DMS114 treated with DMSO at 0.1 percent for 48 hours (cell line): ENCODE results near the gene CAST.
"Not testable (repeated sequence)": the region's sequence is repeated elsewhere in the genome, so short reads cannot be mapped to it uniquely, and the experiment has no call there.

Experiments used
- DNase-seq: peaks from one replicate; lab custom pipeline; 2025; ENCODE audit not compliant: unreplicated experiment; lab: John Stamatoyannopoulos, UW

CAST gene

DNA sequence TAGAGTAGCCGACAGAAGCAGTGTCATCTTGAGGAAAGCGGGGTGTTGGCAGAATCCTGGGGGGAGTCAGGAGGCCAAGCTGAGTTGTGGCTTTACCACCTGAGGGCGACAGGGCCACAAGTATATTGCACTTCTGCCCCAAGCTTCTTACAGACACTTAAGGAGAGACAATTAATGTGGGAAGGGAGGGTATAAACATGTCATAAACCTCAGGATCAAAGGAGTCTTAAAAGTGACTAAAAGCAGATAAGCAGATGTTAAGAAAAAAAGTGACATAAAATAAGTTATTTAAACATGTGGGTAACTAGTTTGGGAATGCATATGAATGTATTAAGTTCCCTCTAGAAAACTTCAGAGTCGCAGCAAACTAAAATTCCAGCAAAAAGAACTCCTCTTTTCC, 81.6 kb downstream of the CAST start:
- DNase-seq, result no peak

DNA sequence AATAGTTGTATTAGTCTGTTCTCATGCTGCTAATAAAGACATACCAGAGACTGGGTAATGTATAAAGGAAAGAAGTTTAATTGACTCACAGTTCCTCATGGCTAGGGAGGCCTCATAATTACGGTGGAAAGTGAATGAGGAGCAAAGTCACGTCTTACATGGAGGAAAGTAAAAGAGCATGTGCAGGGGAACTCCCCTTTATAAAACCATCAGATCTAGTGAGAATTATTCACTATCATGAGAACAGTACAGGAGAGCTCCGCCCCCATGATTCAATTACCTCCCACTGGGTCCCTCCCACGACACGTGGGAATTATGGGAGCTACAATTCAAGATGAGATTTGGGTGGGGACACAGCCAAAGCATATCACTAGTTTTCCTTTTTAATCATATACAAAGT, 82.0 kb downstream of the CAST start:
- DNase-seq, result not testable (repeated sequence)

DNA sequence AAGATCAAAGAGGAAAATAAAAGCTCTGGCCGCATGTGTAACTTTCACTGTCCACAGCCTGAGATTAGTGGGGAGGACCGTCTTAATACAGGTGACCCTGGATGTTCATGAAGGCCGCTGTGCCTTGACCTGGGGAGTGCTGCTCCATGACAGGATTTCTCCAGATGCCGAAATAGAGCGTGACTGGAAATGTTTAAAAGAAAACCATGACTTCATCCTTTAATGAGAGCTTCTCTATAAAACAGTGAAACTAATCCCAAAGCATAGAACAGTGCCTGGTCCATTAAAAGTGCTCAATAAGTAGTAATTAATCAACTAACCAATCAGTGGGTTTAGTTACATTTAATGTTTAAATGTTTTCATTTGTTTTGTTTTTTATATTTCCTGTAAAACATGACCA, 82.8 kb downstream of the CAST start:
- DNase-seq, result no peak

DNA sequence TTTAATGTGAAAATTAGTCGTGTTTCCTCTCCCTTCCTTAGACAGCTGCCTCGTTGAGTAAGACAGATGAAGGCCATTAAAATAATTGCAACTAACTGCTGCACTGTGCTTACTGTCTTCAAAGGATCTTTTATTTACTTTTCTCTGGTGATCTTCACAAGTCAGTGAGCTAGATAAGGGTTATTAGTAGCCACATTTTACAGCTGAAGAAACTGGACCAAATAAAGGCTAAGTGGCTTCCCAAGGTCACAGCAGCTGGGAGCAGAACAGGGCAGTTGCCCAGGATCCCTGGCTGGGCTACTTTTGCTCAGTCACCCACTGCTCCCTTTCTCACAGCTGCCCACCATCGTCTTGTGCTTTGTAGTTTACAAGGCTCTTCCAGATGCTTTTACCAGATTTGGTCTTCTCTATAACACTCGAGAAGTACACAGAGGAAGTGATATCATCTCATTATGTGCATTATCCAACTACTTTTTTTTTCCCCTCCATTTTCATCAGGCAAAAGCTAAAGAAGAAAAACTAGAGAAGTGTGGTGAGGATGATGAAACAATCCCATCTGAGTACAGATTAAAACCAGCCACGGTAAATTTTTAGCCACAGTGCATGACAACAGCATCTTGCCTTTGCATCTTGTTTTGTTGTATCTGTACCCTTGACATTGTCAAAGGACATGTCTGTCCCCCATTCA, 83.8 kb downstream of the CAST start:
- no peak for DNase-seq

DNA sequence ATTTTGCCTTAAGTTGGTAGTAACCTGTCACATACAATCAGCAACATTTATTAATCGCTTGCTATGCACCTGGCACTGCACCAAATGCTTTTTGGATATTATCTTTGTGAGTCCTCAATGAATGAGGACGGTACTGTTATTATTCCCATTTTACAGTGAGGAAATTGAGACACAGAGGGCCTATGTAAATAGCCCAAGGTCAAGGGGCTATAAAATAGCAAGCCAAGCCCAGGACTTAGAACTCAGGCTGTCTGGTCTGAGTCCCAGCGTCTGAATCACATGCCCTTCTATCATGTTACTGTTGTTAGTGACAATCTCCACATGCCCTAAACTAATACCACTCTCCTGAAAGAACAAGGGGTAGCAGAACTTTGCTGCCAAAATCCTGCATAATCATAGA, 85.5 kb downstream of the CAST start:
- no peak for DNase-seq

DNA sequence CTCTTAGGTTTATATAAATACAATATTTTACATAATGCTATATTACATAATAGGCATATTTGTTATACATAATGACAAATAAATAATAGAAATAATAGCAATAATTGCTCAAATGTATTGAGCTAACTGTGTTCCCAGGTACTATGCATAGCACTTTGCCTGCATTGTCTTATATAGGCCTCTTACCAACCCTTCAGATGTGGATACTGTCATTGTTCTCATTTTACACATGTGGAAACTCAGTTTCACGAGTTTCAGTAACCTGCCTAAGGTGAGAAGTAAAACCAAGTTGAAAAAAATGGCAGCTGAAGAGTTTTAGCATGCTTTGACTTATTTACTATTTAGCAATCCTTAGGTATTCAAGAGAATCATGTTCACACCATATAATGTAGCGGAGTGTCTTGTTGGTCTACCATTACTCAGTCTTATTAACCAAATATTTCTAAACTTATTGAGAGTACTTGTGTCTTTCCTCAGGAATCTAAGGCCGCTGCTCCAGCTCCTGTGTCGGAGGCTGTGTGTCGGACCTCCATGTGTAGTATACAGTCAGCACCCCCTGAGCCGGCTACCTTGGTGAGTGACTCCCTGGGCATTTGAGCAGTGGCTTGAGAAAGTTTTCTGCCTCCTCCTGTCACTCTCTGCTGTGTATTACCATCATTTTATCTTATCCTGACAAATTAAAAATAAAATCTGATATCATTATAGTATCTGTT, 88.1 kb downstream of the CAST start:
- DNase-seq, result no peak

DNA sequence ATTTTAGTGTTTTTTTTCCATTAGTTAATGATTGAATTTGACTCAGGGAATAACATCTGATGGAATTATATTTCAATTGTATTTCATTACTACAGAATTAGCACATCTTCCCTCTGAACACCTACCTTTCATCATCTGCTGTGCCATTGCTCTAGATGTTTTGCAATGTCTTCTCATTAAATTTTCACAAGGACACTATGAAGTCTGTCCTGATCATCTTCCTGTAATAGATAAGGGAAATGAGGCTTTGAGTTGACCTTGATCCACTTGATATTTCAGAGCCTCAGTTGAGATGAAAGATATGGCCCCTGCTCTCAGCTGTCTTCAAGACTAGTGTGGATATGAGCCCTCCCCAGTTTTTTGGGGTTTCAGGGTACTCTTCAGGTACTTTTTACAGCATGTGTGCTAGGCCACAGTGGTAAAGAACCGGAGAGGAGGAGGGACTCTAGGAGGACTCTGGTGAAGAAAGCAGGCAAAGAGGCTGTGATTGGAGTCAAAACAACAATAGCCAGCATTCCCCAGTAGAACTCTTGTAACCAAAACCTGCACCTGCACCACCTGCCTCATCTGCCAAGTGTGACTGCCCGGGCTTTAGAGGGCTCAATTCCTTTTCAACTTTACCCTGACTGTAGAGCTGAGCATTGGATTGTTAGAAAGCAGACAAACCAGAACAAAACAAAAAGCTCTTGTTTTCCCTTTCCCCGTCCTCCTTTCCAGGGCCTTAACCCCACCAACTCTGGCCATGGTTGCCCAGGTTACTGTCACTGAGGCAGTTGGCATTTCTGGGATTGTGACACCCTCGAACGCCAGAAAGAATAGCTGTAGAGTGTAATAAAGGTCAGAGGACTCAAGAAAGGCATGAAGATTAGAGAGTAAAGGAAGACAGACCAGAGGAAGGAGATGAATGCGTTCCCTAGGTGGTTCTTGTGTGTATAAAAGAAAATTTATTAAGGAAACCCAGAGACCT, 89.3 kb downstream of the CAST start:
- no peak for DNase-seq

DNA sequence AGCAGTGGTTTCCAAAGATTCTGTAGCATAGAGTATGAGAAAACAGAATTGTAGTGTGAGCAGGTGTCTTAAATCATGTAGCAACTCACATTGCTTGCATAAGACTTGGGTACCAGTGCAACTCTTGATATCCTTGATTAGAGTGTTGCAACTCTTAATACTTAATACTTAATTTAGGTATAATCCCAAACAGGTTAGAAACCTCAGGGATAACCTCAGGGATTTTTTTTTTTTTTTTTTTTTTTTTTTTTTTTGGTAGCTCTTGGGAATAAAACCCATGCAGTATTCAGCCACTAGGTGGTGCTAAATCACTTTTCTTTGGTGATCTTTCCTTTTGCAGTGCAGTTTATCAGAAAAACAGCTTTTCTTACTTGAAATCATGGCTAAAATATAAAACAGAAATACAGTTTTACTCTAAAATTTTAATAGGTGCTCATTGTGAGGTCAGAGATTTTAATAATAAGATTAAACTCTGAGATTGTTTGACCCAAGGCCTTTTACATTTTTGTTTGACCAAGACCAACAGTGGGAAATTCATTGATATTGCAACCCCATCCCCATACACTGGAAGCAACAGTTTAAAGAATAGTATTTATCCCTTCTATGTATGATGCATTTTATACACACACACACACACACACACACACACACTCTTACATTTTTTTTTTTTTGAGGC, 90.3 kb downstream of the CAST start:
- DNase-seq, result peak; percentile 61

DNA sequence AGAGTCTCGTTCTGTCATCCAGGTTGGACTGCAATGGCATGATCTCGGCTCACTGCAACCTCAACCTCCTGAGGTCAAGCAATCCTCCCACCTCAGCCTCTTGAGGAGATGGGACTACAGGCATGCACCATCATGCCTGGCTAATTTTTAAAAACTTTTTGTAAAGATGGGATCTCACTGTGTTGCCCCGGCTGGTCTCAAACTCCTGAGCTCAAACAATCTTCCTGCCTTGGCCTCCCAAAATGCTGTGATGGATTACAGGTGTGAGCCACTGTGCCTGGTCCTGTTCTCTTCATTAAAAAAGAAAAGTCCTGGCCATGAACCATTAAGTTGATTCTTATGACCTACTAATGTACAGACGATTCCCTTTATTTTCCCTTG, 90.8 kb downstream of the CAST start:
- no peak for DNase-seq

DNA sequence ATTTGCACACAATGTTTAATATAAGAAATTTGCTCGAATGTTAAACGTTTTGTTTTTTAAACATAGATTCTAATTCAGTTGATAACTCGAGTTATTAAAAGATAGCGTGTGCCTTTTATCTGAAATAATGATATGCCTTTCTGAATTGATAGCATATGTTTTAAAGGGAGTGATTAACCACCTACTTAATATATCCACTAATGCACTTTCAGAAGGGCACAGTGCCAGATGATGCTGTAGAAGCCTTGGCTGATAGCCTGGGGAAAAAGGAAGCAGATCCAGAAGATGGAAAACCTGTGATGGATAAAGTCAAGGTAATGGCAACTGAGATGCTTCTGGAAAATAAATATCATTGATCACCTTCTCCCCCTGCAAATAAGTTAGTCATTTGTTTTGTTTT, 91.7 kb downstream of the CAST start:
- no peak for DNase-seq

DNA sequence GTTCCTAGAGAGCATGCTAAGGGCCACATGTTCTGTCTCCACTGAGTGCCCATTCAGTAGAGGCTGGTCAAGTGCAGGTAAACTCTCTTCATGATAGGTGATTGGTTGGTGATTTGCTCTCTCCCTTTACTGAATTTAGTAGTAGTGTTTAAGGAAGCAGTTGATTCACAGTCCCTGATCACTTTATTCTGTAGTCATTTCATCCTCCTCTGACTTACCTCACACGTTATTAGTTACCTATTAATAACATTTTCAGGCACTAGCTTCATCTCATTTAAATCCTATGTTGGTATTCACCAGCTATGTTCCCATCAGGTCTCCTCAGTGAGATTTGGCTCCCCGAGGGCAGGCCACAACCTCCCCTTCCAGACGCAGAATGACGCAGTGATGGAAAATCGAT, 93.7 kb downstream of the CAST start:
- no peak for DNase-seq

DNA sequence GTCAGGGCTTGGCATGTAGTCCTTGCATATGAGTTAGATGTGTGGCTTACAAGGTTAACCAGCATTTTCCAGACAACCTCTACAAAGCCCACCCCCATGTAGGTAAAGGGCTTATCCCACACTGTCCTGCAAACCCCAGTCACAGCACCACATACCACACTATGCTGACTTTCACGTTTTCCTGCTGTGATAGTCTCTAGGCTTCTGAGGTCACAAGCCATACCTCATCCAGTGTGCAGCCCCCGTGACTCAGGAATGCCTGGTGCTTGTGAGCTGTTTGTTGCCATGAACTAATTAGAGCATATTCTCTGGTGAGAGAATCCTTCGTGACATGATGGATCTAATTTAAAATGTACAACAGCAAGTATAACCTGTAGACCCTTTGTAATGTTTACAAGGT, 94.8 kb downstream of the CAST start:
- DNase-seq, result no peak

DNA sequence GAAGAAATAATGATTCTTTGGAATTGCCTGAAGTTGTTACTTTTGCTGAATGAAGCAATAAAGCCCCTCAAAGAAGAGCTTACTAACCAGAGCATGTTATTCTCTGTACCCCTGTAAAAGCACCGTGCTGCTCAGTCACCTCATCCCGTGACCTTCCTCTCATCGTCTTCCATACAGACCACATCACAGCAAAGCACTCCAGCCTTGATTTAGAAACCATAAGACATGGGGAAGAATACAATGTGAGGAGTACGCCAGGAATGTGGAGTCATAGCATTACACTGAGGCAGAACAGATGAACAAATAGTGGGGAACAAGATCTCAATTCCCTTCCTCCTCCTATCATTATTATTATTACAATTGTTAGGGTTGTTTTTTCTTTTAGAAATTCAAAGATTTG, 96.4 kb downstream of the CAST start:
- no peak for DNase-seq

DNA sequence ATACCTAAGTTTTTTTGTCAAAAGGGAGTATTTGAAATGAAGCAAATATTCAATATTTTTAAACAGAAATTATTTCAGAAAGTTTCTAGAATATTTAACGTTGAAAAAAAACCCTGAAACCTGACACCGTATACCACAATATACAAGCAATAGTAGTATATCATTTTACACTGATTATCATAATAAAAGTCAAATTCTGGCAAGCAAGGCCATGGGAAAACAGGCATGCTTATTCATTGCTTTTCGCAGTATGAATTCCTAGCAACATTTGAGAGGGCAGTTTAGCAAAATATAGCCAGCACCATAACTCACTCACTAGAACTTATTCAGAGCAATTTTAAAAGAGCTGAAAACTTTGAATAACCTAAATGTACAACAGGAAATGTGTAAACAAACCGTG, 99.4 kb downstream of the CAST start:
- no peak for DNase-seq

DNA sequence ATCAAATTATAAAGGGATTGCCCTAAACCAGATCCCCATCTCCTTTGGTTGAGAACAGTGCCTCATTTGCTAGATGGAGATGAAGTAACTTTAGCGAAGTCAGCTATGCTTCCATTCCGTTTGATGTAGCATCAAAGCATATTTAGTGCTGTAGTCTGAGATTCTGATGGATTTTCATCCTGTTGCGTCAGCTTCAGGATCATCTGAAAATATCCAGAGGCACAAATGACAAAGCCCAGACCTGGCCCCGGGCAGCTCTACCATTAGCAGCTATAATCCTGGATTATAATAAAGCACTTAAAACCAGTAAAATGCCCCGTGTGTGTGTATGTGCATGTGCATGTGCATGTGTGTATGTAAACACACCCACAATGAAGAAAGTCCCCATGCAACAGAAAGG, 100.8 kb downstream of the CAST start:
- no peak for DNase-seq

DNA sequence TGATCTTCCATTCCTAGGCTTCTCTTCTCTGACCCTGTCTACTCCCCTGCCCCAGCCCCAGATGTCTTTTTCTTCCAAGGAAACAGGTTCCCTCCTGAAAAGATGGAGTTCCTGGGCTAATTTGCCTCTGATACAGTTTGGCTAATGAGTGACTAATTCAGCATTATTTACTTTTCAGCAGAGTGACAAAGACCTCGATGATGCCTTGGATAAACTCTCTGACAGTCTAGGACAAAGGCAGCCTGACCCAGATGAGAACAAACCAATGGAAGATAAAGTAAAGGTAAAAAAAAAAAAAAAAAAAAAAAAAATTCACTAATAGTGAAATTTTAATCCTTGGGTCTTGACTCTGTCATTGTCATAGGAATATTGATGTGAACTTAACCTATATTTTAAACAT, 102.9 kb downstream of the CAST start:
- DNase-seq, result no peak

DNA sequence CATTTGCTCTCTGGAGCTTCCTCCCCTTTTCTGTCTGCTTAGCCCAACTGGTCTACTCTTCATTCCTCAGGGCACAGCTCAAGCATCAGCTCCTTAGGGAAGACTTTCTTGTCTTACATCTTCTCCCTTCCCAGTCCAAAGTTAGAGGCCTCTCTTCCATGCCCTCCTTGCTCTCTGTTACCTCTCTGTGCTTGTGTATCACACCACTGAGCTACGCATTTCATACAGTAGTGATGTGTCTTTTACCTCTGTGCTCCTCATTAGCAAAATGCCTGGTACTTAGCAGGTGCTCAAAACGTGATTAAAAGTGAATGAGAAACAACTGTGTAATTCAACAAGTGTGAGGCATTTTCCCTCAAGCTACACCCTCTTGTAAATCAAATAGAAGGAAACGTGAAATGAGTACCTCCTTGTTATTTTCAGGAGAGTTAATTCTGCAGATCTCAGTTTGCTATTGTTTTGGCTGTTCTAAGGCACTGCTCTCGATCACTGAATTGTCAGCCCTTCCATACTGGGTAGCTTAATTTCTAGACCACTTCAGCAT, 106.6 kb downstream of the CAST start:
- no peak for DNase-seq

DNA sequence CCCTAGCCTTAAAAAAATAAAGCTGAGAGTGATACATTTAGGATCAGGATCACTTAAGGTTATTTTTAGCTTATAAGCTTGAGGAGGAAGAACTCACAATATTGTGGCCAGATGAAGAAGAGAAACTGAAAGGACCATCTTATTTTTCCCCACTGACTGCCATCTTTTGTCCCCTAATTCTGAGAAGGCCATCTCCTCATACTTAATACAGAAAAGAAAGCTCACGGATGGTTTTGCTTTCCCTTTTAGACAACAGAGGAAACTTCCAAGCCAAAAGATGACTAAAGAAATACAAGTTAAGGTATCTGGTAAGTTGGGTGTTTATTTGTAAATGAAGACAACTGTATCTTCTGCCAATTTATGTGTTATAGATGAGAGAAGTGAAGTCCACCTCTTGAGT, 109.2 kb downstream of the CAST start:
- no peak for DNase-seq

DNA sequence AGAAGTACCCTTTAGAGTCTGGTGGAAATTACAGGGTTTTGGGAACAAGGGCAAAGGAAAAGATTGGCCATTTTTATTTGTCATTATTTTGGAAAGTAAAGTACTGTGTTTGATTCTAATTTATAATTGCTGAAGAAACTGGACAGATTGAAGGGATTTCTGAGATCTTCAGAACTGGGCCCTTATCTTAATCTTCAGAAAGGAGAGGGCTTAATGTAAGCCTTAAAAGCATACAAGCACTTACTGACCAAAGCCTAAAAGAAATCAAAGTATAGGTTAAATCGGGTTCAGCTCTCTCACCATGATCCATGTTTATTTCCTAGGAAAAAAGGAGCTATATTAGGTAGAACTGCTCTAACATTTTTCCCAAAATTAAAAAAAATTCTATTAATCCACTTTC, 109.9 kb downstream of the CAST start:
- no peak for DNase-seq

DNA sequence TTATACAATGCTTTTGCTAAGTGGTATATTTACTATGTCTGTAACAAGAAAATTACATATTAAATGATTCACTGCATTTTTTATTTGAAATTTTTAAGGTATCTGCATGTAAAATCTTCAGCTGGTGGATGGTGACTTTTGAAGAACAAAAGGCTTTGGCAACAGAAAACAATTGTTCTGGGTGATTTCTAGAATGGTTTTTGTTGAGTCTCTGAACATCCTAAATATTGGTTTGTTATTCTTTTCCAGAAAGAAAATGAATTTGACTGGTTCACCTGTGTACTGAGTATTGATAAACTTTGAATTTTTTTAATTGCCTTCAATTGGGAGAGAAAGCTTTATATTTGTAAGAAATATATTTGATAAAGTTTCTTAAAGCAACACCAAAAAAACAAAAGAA, 110.4 kb downstream of the CAST start:
- DNase-seq, result no peak

DNA sequence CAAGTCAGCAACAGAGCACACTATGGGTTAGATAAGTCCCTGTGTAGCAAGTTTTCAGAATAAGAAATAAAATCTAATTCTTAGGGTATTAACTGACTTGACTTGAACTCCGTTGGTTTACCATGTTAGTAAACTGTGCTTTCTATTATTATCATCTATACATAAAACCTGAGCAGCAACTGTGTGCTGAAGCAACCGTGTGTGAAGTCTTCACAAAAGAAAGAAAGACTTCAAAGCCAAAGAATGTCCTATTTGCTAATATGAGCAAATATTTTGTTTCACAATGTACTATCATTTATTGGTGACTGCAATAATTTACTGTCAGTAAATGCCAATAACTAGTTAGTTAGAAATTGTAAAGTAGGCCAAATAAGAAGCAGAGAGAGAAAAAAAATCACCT, 112.9 kb downstream of the CAST start:
- DNase-seq, result no peak
